Testis (tissue), 3 donors: ENCODE results near the gene OSTF1. TPM values are rescaled to one million over a fixed set of nuclear protein-coding genes. Genes with fewer than 3 reads are reported as not detected.

Experiments used
- DNase-seq: peaks from one replicate; pipeline ENCODE4 v3.0.0-alpha.2; 2019
- H3K27ac ChIP-seq, 2 donors: fragments of 200-600 bp; sonication (generic); one replicate each; pipeline ENCODE4 v1.5.1; 2019
- H3K27me3 ChIP-seq: fragments of 200-600 bp; sonication (generic); one replicate; pipeline ENCODE4 v1.5.1; 2019
- H3K36me3 ChIP-seq: fragments of 200-600 bp; sonication (generic); one replicate; pipeline ENCODE4 v1.5.1; 2017; ENCODE audit warnings: low read depth; ENCODE audit errors: missing control alignments
- H3K4me1 ChIP-seq: fragments of 200-600 bp; sonication (generic); one replicate; pipeline ENCODE4 v1.5.1; 2019
- H3K4me3 ChIP-seq, 2 donors: fragments of 200-600 bp; sonication (generic); one replicate each; pipeline ENCODE4 v1.5.1; 2017 to 2019
- H3K9me3 ChIP-seq: fragments of 200-600 bp; sonication (generic); one replicate; pipeline ENCODE4 v1.5.1; 2017
- POLR2A ChIP-seq: fragments of 450-650 bp; IDR thresholded peaks from one replicate; pipeline ENCODE4 v1.6.1; 2017; ENCODE audit warnings: antibody characterized with exemption, mild to moderate bottlenecking, moderate library complexity
- WGBS, 2 donors: methylation state at CpG; one replicate each; pipeline ENCODE4 v1.1.5; 2018; 5-methylcytosine and 5-hydroxymethylcytosine counted together
- intact Hi-C: fragments of 100-400 bp; cut with DNase I; formaldehyde crosslinking; loops from one replicate; pipeline ENCODE4 v1.15.1; 2023; ENCODE audit warnings: low total_unique reads
- polyA plus RNA-seq: library from polyadenylated mRNA; stranded (reverse); fragments of 350-450 nt; fragmentation: Illumina TruSeq; extraction: RNeasy Lipid Tissue Mini Kit (QIAGEN cat#74804); gene quantifications from one replicate; pipeline ENCODE4 v1.2.3, GENCODE V29; 2014; ENCODE audit warnings: low read depth, low replicate concordance; ENCODE audit not compliant: insufficient read depth
- total RNA-seq, 2 donors: library from RNA; depleted of rRNA; stranded (reverse); fragments of >200 nt; gene quantifications; one replicate each; pipeline ENCODE4 v1.2.3, GENCODE V29; 2016
- TF ChIP-seq, protein P1 (sequence below), 3 experiments: fragments of 450-650 bp in 2 of 3; fragments of 200-600 bp in 1 of 3; sonication (generic) in 1 of 3; IDR thresholded peaks; one replicate each; pipeline ENCODE4 v1.5.1; 2016 to 2019; ENCODE audit warnings: antibody characterized with exemption in 3 of 3, mild to moderate bottlenecking in 2 of 3, moderate library complexity in 1 of 3

Gene OSTF1
- total and polyA plus RNA-seq, 3 donors from 2014 or later, result 25.2 to 34.2 (median 25.6) TPM

DNA sequence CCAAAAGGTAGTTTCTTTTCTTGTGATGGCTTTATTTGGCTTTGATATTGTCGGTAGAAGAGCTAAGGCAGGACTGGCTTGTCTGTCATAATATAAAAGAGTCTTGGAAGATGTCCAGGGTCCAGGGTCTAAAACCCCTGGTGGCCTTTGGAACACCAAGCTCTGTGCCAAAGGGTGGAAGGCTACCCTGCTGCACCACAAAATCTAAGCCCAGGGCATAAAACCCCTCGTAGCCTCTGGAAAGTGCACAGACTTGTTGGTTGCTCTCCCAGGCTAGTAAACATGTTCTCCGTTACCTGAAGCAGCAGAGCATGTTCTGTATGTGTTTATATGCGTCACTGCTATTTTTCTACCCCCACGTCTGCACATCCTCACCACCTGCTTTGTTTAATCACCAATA is 75.5 kb downstream of the OSTF1 start:
- no peaks in the 10 kb centered on the region for H3K9me3 ChIP-seq
- no peaks in the 10 kb centered on the region for H3K27me3 ChIP-seq
- no peak for DNase-seq
- H3K27ac ChIP-seq, result no peak overlapping the region
- TF ChIP-seq POLR2A, result no peak
- TF ChIP-seq, protein P1, sequence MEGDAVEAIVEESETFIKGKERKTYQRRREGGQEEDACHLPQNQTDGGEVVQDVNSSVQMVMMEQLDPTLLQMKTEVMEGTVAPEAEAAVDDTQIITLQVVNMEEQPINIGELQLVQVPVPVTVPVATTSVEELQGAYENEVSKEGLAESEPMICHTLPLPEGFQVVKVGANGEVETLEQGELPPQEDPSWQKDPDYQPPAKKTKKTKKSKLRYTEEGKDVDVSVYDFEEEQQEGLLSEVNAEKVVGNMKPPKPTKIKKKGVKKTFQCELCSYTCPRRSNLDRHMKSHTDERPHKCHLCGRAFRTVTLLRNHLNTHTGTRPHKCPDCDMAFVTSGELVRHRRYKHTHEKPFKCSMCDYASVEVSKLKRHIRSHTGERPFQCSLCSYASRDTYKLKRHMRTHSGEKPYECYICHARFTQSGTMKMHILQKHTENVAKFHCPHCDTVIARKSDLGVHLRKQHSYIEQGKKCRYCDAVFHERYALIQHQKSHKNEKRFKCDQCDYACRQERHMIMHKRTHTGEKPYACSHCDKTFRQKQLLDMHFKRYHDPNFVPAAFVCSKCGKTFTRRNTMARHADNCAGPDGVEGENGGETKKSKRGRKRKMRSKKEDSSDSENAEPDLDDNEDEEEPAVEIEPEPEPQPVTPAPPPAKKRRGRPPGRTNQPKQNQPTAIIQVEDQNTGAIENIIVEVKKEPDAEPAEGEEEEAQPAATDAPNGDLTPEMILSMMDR (IDR thresholded peaks at IDR 0.05), result no peak
- intact Hi-C loops, result no loop called here
- H3K4me1 ChIP-seq, result no peaks in the 10 kb centered on the region
- no peak overlapping the region for H3K4me3 ChIP-seq
- H3K36me3 ChIP-seq, result no peaks in the 10 kb centered on the region
- WGBS, 2 donors, result 96 to 100% methylated on average over 5 of the region's 5 CpGs

DNA sequence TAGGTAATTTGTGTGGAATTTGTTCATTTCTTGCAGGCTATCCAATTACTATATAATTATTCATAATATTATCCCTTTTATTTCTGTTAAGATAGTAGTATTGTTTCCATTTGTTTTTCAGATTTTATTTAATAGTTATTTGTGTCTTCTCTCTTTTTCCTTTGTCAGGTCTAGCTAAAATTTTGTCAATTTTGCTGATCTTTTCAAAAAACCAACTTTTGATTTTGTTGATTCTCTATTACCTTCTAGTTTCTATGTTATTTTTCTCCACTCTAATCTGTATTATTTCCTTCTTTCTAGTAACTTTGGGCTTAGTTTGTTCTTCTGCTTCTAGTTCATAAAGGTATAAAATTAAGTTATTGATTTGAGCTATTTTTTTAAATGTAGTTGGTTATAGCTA is 76.3 kb downstream of the OSTF1 start:
- Histone ChIP-seq H3K4me3 (no peak overlapping the region), H3K36me3 (no peaks in the 10 kb centered on the region), H3K9me3 (no peaks in the 10 kb centered on the region), H3K27ac (no peak overlapping the region), H3K27me3 (no peaks in the 10 kb centered on the region), H3K4me1 (no peaks in the 10 kb centered on the region)
- TF ChIP-seq, protein P1 (IDR thresholded peaks at IDR 0.05), result no peak
- intact Hi-C loops, result no loop called here
- DNase-seq, result no peak

DNA sequence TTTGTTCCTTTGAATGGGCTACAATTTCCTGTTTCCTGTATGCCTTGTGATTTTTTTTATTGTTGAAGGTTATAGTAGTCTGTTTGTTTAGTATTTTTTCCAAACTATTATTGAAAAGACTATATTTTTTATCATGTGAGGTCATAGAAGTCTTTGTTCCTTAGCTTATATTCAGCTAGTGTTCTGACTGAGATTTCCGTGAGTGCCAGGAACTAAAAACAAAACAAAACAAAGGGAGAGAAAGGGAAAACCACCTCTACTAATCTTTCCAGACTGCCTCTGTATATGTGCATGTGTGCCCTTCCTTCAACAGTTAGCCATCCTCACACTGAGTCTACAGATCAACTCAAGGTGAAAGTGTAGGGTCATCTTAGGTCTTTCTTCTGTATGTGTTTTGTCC is 79.0 kb downstream of the OSTF1 start:
- Histone ChIP-seq H3K9me3 (no peaks in the 10 kb centered on the region), H3K27ac (no peak overlapping the region), H3K27me3 (no peaks in the 10 kb centered on the region), H3K4me1 (no peaks in the 10 kb centered on the region), H3K4me3 (no peak overlapping the region), H3K36me3 (no peaks in the 10 kb centered on the region)
- 76 to 93% methylated on average over 1 of the region's 1 CpG for WGBS, 2 donors
- intact Hi-C loops, result no loop called here
- TF ChIP-seq, protein P1 (IDR thresholded peaks at IDR 0.05), result no peak
- DNase-seq, result no peak

DNA sequence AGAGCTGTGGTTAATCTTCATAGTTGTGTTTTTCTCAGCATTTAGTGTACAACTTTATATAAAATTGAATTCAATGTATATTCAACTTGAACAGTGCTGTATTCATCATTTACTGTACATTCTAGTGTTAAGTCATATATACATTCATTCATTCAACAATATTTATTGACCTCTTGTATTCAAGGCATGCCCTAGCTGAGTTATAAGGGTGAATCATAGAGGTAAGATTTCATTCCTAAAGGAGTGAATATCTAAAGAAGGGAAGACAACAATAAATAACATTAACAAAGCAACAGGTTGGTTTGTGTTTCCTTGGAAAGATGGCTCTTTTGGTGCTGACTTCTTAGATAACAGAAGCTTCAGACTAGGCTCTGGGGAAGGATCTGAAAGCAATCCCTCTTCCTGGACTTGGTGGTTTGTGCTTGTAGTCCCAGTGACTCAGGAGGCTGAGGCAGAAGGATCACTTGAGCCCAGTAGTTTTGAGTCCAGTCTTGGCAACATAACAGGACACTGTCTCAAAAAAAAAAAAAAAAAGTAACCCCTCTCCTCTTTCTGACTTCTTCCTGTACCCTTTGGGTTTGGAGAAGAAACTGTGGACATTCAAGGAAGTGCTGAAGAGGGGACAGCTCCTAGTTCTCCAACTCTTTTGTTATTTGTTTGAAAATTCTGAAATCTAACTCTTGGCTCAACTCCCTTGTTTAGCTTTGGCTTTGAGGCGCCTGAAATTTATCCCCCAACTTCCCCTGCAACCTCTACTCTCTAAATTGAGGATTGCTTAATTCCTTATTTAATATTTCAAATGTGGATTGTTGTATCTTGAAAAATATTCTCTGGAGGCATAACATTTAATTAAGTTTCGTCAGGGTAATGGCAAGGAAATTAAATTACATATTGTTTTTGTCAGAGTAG is 80.2 kb downstream of the OSTF1 start:
- Histone ChIP-seq H3K36me3 (no peaks in the 10 kb centered on the region), H3K9me3 (no peaks in the 10 kb centered on the region), H3K4me3 (no peak overlapping the region), H3K4me1 (no peaks in the 10 kb centered on the region), H3K27me3 (no peaks in the 10 kb centered on the region), H3K27ac (no peak overlapping the region)
- intact Hi-C loops, result no loop called here
- TF ChIP-seq, protein P1 (IDR thresholded peaks at IDR 0.05), result no peak
- TF ChIP-seq POLR2A, result no peak
- no peak for DNase-seq
- WGBS, 2 donors, result 45 to 94% methylated on average over 2 of the region's 2 CpGs

DNA sequence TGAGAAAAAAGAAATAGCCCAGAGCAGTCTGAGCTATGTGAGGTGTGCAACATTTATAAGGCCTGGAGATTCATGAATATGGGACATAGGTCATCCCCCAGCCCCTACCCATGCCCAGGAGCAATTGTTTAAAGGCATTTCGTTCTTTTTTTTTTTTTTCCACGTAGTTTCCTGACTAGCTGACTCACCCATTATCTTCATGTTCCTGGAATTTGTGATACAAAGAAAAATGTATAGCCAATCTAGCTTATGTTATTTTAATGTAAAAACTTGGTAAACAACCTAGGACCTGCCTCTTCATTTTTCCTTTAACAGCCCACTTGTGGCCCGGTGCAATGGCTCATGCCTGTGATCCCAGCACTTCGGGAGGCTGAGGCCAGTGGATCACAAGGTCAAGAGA is 81.3 kb downstream of the OSTF1 start:
- Histone ChIP-seq H3K4me3 (no peak overlapping the region), H3K27ac (no peak overlapping the region), H3K27me3 (no peaks in the 10 kb centered on the region), H3K4me1 (no peaks in the 10 kb centered on the region), H3K9me3 (no peaks in the 10 kb centered on the region), H3K36me3 (no peaks in the 10 kb centered on the region)
- no peak for DNase-seq
- TF ChIP-seq POLR2A, result no peak
- TF ChIP-seq, protein P1 (IDR thresholded peaks at IDR 0.05), result no peak
- intact Hi-C loops, result no loop called here
- WGBS, 2 donors, result 66 to 85% methylated on average over 4 of the region's 4 CpGs
